DMS79 treated with DMSO at 0.1 percent for 48 hours (cell line): ENCODE data around the gene MEGF8.

Source experiments
- DNase-seq: peaks from one replicate; lab custom pipeline; 2025; lab: John Stamatoyannopoulos, UW

Gene MEGF8

DNA sequence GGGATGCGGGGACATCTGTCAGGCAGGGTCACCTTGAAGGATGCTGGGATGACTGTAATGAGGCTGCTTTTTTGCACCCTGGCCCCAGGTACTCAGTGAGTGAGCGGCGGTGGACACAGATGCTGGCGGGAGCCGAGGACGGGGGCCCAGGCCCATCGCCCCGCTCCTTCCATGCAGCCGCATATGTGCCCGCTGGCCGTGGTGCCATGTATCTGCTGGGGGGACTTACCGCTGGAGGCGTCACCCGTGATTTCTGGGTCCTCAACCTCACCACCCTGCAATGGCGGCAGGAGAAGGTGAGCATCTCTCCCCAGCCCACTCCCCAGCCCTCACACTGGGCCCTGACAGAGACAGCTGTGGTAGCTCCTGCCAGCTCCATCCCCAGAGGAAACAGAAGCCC, 31.3 kb downstream of the MEGF8 start:
- DNase-seq, result no peak

DNA sequence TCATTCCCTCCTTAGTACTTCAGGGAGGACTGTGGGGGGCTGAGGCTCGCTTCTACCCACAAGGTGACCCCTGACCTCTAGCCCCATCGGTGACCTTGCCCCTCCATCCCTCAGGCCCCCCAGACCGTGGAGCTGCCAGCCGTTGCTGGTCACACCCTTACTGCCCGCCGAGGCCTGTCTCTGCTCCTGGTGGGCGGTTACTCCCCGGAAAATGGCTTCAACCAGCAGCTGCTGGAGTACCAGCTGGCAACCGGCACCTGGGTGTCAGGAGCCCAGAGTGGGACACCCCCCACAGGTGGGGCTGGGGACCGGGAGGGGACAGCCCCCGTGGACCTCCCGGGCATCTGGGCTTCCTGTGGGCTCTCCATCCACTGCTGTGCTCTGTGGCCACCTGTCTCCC, 31.9 kb downstream of the MEGF8 start:
- no peak for DNase-seq

DNA sequence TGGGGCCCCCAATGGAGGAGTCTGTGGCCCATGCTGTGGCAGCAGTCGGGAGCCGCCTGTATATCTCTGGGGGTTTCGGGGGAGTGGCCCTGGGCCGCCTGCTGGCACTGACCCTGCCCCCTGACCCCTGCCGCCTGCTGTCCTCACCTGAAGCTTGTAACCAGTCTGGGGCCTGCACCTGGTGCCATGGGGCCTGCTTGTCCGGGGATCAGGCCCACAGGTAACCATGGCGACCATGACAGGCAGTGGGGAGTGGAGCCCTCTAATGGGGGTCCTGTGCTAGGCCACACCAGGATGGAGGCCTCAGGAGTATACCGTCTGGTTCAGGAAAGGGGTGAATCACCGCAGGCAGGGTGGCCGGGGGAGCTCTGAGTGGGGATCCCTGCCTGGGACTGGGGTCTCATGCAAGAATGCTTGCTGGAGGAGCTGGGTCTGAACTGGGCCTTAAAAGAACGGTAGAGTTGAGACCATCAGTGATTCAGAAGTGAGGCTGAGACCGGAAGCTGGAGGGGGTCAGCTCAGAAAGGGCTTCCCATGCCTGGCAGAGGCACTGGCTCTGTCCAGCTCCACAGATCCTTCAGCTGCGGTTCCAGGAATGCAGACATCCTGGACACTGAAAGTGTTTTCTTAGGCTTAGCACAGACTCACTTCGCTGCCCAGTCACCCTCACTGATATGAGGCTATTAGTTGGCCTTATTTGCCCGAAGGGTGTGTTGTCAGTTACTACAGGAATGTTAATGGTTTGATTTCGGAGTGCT, 35.5 kb downstream of the MEGF8 start:
- no peak for DNase-seq

DNA sequence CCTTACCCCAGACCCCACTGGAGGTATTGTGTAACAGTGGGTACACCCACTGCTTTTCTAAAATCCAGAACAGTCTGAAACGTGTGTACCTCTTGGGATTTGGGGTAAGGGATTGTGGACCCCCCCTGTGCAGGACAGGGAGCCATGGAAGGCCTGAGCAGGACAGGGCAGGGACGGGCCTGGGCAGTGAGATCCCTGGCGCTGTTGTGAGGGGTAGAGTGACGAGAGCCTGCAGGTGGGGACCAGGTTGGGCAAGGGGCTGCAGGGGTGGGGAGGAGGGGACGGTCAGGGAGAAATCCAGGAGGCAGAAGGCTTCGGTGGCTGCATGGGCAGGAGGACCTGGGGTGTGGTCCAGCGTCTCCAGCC, 36.1 kb downstream of the MEGF8 start:
- DNase-seq, result no peak

DNA sequence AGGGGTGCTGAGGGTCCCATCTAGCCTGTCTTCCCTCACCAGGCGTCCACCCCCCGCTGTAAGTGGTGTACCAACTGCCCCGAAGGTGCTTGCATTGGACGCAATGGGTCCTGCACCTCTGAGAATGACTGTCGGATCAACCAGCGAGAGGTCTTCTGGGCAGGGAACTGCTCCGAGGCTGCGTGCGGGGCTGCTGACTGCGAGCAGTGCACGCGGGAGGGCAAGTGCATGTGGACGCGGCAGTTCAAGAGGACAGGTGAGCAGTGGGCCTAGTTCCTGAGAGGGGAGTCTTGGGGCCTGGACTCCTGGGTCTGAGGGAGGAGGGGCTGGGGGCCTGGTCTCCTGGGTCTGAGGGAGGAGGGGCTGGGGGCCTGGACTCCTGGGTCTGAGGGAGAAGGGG, 36.9 kb downstream of the MEGF8 start:
- DNase-seq, result no peak

DNA sequence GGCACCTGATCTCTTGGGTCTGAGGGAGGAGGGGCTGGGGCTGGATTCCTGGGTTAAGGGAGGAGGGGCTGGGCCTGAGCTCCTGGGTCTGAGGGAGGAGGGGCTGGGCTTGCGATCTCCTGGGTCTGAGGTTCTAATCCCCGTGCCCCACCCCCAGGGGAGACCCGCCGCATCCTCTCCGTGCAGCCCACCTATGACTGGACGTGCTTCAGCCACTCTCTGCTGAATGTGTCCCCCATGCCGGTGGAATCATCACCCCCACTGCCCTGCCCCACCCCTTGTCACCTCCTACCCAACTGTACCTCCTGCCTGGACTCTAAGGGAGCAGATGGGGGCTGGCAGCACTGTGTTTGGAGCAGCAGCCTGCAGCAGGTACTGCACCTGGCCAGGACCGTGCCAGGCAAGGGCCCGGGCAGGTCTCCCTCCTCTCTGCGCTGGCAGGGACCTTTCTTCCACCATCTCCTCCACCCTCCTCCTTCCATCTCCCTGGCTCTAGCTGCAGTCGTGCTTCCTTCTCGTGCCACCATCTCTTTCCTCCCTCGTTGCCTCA, 37.5 kb downstream of the MEGF8 start:
- DNase-seq, result no peak

DNA sequence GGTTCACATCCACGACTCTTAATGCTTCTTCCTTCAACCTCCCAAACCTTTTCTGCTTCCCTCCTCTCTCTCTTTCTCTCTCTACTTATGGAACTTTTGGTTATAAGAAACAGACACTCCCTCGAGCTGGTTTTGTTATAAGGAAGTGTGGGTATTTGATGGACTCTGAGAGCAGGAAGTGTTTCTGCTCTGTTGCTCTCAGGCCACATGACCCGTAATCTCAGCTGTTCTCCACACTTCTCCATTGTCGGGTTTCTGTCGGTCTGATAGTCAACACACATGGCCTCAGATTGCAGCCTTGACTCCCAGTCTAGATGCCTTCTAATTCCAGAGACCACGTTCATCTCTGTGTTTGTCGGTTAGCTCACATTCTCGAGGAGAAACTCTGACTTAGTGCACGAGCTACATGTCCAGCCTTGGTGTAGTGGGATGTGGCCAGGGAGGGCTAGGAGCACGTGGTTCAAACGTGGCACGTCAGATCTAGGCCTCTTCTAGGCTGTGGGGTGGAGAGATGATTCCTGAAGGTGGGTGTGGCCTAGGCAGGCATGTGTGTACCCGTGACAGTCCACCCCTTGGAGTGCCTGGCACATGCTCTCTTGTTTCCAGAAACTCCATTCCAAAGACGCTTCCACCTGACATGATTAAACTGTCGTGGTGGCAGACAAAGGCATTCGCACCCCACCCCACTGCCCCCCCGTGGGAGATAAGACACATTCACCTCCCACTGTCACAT, 38.3 kb downstream of the MEGF8 start:
- no peak for DNase-seq

DNA sequence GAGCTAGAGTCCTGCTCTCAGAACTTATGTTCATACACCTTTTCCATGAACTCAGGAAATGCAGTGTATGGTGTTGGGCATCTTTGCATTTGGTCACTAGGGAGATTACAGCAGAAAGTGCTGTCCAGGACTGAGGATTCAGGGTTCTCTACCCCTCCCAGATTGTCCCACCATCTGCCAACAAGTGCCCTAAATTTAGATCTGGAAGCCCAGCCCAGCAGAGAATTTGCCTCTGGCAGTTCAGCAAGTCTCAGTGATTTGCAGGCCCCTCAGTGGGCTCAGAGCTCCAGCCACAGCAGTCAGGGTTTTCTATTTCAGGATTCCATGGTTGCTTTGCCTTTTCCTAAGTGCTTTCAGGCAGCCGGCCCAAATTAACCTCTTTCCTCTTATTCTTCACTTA, 41.2 kb downstream of the MEGF8 start:
- no peak for DNase-seq

DNA sequence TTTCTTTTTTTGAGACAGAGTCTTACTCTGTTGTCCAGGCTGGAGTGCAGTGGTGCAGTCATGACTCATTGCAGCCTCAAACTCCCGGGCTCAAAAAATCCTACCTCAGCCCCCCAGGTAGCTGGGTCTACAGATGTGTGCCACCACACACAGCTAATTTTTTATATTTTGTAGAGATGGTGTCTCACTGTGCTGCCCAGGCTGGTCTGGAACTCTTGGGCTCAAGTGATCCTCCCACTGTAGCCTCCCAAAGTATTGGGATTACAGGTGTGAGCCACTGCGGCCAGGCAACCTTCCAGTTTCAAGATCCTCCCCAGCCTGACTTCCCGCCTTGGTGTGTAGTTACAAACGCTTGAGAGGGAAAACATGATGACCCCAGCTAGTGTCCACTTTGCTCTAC, 42.5 kb downstream of the MEGF8 start:
- no peak for DNase-seq

DNA sequence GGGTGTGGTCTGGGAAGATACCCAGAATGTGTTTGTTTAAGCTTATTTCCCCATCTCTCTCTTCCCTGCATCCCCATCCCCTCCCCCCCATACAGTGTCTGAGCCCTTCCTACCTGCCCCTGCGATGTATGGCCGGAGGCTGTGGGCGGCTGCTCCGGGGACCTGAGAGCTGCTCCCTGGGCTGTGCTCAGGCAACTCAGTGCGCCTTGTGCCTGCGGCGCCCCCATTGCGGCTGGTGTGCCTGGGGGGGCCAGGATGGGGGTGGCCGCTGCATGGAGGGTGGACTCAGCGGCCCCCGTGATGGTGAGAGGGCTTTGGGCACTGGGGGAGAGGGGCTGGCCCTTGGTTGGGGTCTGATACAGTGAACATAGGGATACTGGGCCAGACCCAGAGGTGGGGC, 42.9 kb downstream of the MEGF8 start:
- DNase-seq, result no peak

DNA sequence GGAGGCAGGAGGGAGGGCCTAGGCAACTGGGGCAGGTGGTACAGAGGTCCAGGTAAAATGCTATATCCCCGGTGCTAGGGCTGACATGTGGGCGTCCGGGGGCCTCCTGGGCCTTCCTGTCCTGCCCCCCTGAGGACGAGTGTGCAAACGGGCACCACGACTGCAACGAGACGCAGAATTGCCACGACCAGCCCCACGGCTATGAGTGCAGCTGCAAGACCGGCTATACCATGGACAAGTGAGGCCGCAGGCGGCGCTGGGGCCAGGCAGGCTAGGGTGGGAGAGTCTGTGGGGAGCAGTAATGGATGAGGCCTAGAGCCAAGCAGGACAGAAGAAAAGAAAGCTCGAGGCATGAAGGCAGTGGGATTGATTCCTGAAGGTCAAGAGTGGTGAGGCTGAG, 43.3 kb downstream of the MEGF8 start:
- no peak for DNase-seq

DNA sequence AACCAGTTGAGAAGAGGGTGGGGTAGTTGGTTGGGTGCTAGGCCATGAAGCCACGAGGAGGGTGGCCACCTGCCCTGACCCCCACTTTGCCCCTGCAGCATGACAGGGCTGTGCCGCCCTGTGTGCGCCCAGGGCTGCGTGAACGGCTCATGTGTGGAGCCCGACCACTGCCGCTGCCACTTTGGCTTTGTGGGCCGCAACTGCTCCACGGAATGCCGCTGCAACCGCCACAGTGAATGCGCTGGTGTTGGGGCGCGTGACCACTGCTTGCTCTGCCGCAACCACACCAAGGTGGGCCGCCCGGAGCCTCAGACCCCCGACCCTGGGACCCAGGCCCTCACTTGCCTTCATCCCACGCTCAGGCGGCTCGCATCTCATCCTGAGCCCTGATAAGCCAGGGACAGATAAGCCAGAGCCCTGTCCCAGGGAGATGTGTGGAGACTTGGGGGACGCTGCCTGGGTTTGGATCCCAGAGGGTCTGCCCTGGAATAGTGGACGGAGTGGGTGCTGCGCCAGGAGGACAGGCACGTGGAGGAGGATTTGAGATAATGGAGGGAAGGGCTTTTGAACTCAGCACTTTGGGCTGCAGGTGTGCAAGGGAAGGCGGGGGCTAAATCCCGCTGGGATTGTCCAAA, 44.1 kb downstream of the MEGF8 start:
- DNase-seq, result no peak

DNA sequence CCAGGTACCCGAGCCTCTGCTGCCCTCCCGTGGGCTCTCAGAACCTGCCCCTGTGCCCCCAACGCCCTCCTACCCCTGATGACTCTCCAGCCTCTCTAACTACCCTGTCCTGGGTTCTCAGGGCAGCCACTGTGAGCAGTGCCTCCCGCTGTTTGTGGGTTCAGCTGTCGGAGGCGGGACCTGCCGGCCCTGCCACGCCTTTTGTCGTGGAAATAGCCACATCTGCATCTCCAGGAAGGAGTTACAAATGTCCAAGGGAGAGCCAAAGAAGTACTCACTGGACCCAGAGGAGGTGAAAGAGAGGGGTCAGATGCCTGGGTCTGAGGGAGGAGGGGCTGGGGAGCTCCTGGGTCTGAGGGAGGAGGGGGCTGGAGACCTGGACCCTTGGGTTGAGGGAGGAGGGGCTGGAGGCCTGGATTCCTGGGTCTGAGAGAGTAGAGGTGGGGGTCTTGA, 44.7 kb downstream of the MEGF8 start:
- no peak for DNase-seq

DNA sequence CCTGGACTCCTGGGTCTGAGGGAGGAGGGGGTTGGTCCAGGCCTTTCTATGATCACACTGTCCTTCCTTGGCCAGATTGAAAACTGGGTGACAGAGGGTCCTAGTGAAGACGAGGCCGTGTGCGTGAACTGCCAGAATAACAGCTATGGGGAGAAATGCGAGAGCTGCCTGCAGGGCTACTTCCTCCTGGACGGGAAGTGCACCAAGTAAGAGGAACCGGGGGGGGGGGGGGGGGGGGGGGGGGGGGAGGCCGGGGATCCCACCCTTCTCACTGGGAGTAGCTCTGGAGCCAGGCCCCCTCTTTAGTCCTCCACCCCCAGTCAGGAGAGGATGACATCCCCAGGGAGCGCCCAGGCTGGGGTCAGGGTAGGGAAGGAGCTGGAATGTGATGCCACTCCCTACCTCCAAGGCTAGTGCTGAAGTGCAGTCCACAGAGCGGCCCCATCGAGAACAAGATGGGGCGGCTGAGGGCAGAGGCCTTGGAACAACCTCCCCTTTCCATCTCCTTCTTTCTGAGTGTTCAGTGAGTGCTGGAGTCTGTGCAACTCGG, 45.3 kb downstream of the MEGF8 start:
- DNase-seq, result no peak

DNA sequence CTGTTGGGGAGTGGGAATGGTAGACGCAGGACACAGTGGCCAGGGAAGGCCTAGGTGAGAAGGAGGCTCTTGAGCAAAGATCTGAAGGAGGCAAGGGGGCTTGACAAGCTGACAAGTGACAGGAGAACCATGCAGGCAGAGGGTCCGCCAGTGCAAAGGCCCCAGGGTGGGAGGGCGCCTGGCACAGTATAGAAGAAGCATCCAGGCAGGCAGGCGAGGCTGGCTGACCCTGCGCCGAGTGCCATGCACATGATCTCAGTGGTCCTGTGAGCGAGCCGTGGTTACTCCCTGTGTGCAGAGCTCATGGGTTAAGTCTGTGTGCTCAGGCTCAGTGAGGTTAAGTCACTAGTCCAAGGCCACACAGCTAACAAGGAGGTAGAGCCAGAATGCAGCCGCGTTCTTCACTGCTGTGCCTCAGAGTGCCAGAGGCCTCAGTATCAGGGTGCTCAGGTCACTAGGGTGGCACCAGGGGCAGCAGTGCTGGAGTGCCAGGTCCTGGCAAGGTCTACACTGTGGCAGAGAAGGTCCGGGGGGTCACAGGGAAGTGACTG, 49.5 kb downstream of the MEGF8 start:
- no peak for DNase-seq

DNA sequence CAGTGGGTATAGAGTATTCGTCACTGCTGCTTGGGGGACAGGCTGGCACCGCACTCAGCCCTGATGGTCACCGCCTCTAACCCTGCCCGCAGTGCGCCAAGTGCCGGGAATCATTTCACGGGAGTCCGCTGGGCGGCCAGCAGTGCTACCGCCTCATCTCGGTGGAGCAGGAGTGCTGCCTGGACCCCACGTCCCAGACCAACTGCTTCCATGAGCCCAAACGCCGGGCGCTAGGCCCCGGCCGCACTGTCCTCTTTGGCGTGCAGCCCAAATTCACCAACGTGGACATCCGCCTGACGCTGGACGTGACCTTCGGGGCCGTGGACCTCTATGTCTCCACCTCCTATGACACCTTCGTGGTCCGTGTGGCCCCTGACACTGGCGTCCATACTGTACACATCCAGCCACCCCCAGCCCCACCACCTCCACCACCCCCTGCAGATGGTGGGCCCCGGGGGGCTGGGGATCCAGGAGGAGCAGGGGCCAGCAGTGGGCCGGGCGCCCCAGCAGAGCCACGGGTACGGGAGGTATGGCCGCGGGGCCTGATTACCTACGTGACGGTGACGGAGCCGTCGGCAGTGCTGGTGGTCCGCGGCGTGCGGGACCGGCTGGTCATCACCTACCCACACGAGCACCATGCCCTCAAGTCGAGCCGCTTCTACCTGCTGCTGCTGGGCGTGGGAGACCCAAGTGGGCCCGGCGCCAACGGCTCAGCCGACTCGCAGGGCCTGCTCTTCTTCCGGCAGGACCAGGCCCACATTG, 50.2 kb downstream of the MEGF8 start:
- DNase-seq, result no peak

DNA sequence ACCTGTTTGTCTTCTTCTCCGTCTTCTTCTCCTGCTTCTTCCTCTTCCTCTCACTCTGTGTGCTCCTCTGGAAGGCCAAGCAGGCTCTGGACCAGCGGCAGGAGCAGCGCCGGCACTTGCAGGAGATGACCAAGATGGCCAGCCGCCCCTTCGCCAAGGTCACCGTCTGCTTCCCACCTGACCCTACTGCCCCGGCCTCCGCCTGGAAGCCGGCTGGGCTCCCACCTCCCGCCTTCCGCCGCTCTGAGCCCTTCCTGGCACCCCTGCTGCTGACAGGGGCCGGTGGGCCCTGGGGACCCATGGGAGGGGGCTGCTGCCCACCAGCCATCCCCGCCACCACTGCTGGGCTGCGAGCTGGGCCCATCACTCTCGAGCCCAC, 50.7 kb downstream of the MEGF8 start:
- DNase-seq, result no peak

DNA sequence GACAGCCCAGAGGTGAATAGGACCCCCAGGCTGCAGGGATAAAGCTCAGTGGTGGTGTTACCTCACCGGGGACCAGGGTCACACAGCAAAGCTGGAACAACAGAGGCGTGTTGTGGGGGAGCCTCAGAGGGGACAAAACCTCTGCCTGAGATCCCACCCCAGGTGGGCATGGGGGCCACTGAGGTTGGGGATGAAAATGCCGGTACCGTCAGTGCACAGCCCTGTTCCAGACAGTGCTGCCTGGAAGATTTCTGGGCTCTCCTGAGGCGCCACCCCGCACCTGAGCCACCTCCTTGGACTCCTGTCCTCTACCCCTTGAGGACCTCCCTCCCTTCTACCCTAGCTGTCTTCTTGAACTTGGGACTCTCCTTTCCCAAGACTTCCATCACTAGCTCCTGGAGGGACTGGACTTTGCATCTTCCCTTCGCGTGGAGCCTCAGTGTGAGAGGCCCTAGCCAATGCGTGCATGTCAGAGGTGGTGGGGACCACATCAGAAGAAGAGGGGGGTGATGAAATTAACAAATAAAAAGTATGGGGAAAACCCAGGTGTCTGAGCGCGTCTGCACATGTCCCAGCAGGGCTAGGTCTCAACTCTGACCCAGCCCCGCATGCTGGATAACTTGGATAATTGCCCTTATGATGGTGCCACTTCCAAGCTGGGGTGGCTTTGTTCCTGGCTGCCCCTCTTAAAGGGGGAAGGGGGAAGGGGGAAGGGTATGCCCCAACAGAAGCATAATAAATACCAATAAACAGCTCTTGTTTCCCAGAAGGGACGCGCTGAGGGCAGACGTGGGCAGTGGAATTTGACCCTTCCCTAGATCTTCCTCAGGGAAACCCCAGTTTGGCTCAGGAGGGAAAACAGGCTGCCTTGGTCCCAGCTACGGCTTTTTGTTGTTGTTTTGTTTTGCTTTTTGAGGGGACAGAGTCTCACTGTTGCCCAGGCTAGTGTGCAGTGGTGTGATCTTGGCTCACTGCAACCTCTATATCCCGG, 53.1 kb downstream of the MEGF8 start:
- no peak for DNase-seq

DNA sequence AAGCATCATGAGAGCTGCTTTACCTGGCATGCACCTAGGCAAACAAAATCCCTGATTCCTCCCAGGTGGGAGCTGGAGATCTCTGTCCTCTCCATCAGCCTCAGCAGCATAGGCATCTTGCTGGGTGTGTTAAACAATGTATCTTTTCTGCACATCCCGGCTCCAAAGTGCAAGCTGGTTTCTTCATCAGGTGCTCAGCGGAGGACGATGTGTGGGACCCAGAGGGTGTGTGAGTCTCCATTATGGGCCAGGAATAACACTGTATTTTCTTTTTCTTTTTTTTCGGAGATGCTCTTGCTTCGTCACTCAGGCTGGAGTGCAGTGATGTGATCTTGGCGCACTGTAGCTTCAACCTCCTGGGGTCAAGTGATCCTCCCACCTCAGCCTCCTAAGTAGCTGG, 54.7 kb downstream of the MEGF8 start:
- no peak for DNase-seq

DNA sequence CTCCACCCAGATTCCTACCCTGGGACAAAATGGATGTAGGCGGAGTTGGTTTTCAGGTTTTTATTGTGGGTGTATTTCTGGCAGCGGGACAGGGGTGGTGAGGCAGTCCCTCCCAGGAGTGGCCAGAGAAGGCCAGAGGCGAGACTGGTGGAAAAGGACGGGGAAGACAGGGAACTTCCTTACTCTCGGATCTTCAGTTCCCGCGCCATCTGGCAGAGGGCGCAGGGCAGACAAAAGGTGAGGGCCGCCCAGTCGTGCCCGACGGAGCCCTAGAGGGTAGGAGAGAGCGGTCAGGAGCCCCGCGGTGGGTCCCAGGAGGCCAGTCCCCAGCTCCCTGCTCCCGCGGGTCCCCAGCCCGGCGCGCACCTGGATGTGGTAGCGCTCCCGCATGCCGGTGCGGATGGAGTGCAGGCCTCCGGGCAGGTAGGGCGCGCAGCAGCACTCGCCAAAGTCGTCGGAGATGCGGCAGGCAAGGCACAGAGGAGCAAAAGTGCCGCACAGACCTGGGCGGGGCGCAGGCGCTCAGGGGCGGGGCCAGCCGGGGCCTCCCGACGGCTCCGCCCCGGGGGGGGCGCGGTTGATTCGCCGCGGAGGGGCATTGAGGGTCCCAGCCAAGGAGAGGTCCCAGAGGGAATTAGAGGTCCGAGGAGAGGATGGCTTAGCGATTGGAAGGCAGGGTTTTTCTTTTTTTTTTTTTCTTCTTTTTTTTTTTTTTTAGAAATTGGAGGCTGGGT, 61.7 kb downstream of the MEGF8 start:
- peak; percentile 84 for DNase-seq
